ENCODE data around the gene PYY.

PYY gene

GRCh38 chr17:43907998-43908721 lies 45.6 kb downstream of the PYY start:
- Histone ChIP-seq H2BK15ac (ENCODE audit: low read depth, poor library complexity, severe bottlenecking) (no peak overlapping the region), H2AFZ (ENCODE audit: low read depth, low read length) (no peak overlapping the region), H3K27ac (ENCODE audit: low read length, poor library complexity, severe bottlenecking) (no peak overlapping the region), H3K9ac (ENCODE audit: low read length) (peak overlapping the region; percentile 85), H3K4me1 (ENCODE audit: control insufficient read depth, insufficient read depth, low read depth, low read length) (peaks cover 21% of the 10 kb centered on the region), H2BK5ac (ENCODE audit: low read depth, low read length, poor library complexity, severe bottlenecking) (no peak overlapping the region), H3K27me3 (ENCODE audit: control insufficient read depth in 1 of 2, insufficient read depth in 1 of 2, low read length in 2 of 2) (peaks cover 14 to 72% of the 10 kb centered on the region in 2 experiments), H2AK5ac (ENCODE audit: low read length, severe bottlenecking) (no peak overlapping the region), H3K4me2 (ENCODE audit: low read length, poor library complexity, severe bottlenecking) (peak overlapping the region; percentile 90), H3K14ac (ENCODE audit: low read length in 2 of 2) (no peak overlapping the region), H3K79me1 (replicated peaks; ENCODE audit: low read length, poor library complexity, severe bottlenecking) (no peaks in the 10 kb centered on the region), H4K91ac (ENCODE audit: low read length) (no peak overlapping the region), H2BK12ac (ENCODE audit: low read length in 2 of 2) (no peak overlapping the region), H3K9me3 (ENCODE audit: control insufficient read depth, low read length) (no peaks in the 10 kb centered on the region), H2BK120ac (ENCODE audit: low read depth, low read length) (no peak overlapping the region), H3K23ac (ENCODE audit: low read length in 2 of 2) (no peak overlapping the region), H3K36me3 (ENCODE audit: control insufficient read depth in 1 of 2, insufficient read depth in 2 of 2, low read depth in 1 of 2, low read length in 2 of 2) (no peaks in the 10 kb centered on the region), H3K4me3 (ENCODE audit: insufficient read depth in 1 of 2, low read depth in 1 of 2, low read length in 2 of 2) (peak overlapping the region in 1 of 2 experiments; percentile 92), H3K4ac (ENCODE audit: low read depth in 1 of 2, low read length in 2 of 2) (no peak overlapping the region), H4K8ac (ENCODE audit: low read length) (no peak overlapping the region), H3K18ac (ENCODE audit: low read depth in 1 of 2, low read length in 2 of 2) (no peak overlapping the region)
- WGBS: 6% methylated on average over 26 of the region's 26 CpGs
- peak; percentile 65 for DNase-seq

GRCh38 chr17:43907425-43907981 lies 46.2 kb downstream of the PYY start, which contains the start of gene MPP2:
Gene MPP2 (minus strand): TSS chr17:43907536. CDS start chr17:43904460, 3,076 bp downstream.
- Histone ChIP-seq H2BK120ac (ENCODE audit: low read depth, low read length) (no peak within 1 kb of the TSS), H3K9ac (ENCODE audit: low read length) (peak within 1 kb of the TSS; percentile 85), H3K18ac (ENCODE audit: low read depth in 1 of 2, low read length in 2 of 2) (peak within 1 kb of the TSS; percentile 48 to 66), H2BK5ac (ENCODE audit: low read depth, low read length, poor library complexity, severe bottlenecking) (no peak within 1 kb of the TSS), H2BK15ac (ENCODE audit: low read depth, poor library complexity, severe bottlenecking) (peak within 1 kb of the TSS; percentile 36), H3K79me1 (replicated peaks; ENCODE audit: low read length, poor library complexity, severe bottlenecking) (no peaks in the 10 kb centered on the region), H4K91ac (ENCODE audit: low read length) (peak within 1 kb of the TSS; percentile 53), H3K4ac (ENCODE audit: low read depth in 1 of 2, low read length in 2 of 2) (peak within 1 kb of the TSS in 1 of 2 experiments; percentile 31), H2AFZ (ENCODE audit: low read depth, low read length) (peak within 1 kb of the TSS; percentile 74), H2BK12ac (ENCODE audit: low read length in 2 of 2) (peak within 1 kb of the TSS in 1 of 2 experiments; percentile 57), H3K23ac (ENCODE audit: low read length in 2 of 2) (no peak within 1 kb of the TSS), H3K14ac (ENCODE audit: low read length in 2 of 2) (no peak within 1 kb of the TSS), H3K27ac (ENCODE audit: low read length, poor library complexity, severe bottlenecking) (no peak within 1 kb of the TSS), H3K9me3 (ENCODE audit: control insufficient read depth, low read length) (no peaks in the 10 kb centered on the region), H2AK5ac (ENCODE audit: low read length, severe bottlenecking) (no peak within 1 kb of the TSS), H3K4me3 (ENCODE audit: insufficient read depth in 1 of 2, low read depth in 1 of 2, low read length in 2 of 2) (peak within 1 kb of the TSS; percentile 63 to 92), H4K8ac (ENCODE audit: low read length) (no peak within 1 kb of the TSS), H3K27me3 (ENCODE audit: control insufficient read depth in 1 of 2, insufficient read depth in 1 of 2, low read length in 2 of 2) (peaks cover 14 to 68% of the 10 kb centered on the region in 2 experiments), H3K4me1 (ENCODE audit: control insufficient read depth, insufficient read depth, low read depth, low read length) (peaks cover 21% of the 10 kb centered on the region), H3K4me2 (ENCODE audit: low read length, poor library complexity, severe bottlenecking) (peak within 1 kb of the TSS; percentile 90), H3K36me3 (ENCODE audit: control insufficient read depth in 1 of 2, insufficient read depth in 2 of 2, low read depth in 1 of 2, low read length in 2 of 2) (no peaks in the 10 kb centered on the region)
- peak; percentile 75 for DNase-seq
- WGBS: under 1% methylated on average over 31 of the region's 36 CpGs

GRCh38 chr17:43906951-43907424 lies 46.8 kb downstream of the PYY start:
- H2AFZ ChIP-seq (ENCODE audit: low read depth, low read length): peak overlapping the region; percentile 7
- H3K9me3 ChIP-seq (ENCODE audit: control insufficient read depth, low read length): no peaks in the 10 kb centered on the region
- peak overlapping the region; percentile 48 to 66 for H3K18ac ChIP-seq (ENCODE audit: low read depth in 1 of 2, low read length in 2 of 2)
- H2BK15ac ChIP-seq (ENCODE audit: low read depth, poor library complexity, severe bottlenecking): peak overlapping the region; percentile 36
- H3K36me3 ChIP-seq (ENCODE audit: control insufficient read depth in 1 of 2, insufficient read depth in 2 of 2, low read depth in 1 of 2, low read length in 2 of 2): no peaks in the 10 kb centered on the region
- 1% methylated on average over 26 of the region's 29 CpGs for WGBS
- H3K79me1 ChIP-seq (replicated peaks; ENCODE audit: low read length, poor library complexity, severe bottlenecking): no peaks in the 10 kb centered on the region
- no peak overlapping the region for H3K14ac ChIP-seq (ENCODE audit: low read length in 2 of 2)
- peaks cover 11 to 67% of the 10 kb centered on the region in 2 experiments for H3K27me3 ChIP-seq (ENCODE audit: control insufficient read depth in 1 of 2, insufficient read depth in 1 of 2, low read length in 2 of 2)
- no peak overlapping the region for H2AK5ac ChIP-seq (ENCODE audit: low read length, severe bottlenecking)
- H2BK120ac ChIP-seq (ENCODE audit: low read depth, low read length): no peak overlapping the region
- H3K27ac ChIP-seq (ENCODE audit: low read length, poor library complexity, severe bottlenecking): no peak overlapping the region
- H4K91ac ChIP-seq (ENCODE audit: low read length): peak overlapping the region; percentile 53
- H3K4me3 ChIP-seq (ENCODE audit: insufficient read depth in 1 of 2, low read depth in 1 of 2, low read length in 2 of 2): peak overlapping the region; percentile 63 to 92
- no peak overlapping the region for H3K23ac ChIP-seq (ENCODE audit: low read length in 2 of 2)
- H3K9ac ChIP-seq (ENCODE audit: low read length): peak overlapping the region; percentile 85
- H2BK5ac ChIP-seq (ENCODE audit: low read depth, low read length, poor library complexity, severe bottlenecking): no peak overlapping the region
- peak overlapping the region; percentile 90 for H3K4me2 ChIP-seq (ENCODE audit: low read length, poor library complexity, severe bottlenecking)
- H2BK12ac ChIP-seq (ENCODE audit: low read length in 2 of 2): peak overlapping the region in 1 of 2 experiments; percentile 57
- no peak for DNase-seq
- peaks cover 21% of the 10 kb centered on the region for H3K4me1 ChIP-seq (ENCODE audit: control insufficient read depth, insufficient read depth, low read depth, low read length)
- no peak overlapping the region for H4K8ac ChIP-seq (ENCODE audit: low read length)
- peak overlapping the region in 1 of 2 experiments; percentile 31 for H3K4ac ChIP-seq (ENCODE audit: low read depth in 1 of 2, low read length in 2 of 2)
